Measurements from ENCODE around the gene KMT2A.

DNA sequence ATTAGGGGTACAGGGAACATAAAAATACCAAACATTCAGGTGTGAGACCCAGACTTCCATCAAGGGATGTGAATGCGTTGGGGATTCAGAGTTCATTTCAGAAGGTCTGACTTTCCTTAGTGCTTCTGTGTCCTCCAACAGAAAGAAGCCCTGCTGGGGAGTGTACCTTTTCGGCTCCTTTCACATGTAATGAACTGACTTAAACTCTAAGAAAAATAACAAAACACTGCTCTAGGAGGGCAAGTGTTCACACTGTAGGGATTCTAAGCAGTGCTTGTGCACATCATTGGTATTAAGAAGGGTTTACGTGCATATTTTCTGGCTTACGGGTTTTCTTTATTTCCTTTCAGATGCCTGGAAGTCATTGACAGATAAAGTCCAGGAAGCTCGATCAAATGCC, 75.3 kb downstream of the KMT2A start:
- TF ChIP-seq, protein P1, sequence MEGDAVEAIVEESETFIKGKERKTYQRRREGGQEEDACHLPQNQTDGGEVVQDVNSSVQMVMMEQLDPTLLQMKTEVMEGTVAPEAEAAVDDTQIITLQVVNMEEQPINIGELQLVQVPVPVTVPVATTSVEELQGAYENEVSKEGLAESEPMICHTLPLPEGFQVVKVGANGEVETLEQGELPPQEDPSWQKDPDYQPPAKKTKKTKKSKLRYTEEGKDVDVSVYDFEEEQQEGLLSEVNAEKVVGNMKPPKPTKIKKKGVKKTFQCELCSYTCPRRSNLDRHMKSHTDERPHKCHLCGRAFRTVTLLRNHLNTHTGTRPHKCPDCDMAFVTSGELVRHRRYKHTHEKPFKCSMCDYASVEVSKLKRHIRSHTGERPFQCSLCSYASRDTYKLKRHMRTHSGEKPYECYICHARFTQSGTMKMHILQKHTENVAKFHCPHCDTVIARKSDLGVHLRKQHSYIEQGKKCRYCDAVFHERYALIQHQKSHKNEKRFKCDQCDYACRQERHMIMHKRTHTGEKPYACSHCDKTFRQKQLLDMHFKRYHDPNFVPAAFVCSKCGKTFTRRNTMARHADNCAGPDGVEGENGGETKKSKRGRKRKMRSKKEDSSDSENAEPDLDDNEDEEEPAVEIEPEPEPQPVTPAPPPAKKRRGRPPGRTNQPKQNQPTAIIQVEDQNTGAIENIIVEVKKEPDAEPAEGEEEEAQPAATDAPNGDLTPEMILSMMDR (IDR thresholded peaks at IDR 0.05): no peak
- no peak for TF ChIP-seq POLR2A (IDR thresholded peaks at IDR 0.05)

All from thyroid gland (tissue), 4 donors.